Colon (tissue), 2 donors: ENCODE data around the gene ARID5B.
"Not testable (repeated sequence)": the region's sequence is repeated elsewhere in the genome, so short reads cannot be mapped to it uniquely, and the experiment has no call there.

Experiments used
- FAIRE-seq: peaks from 2 replicates; lab custom pipeline; 2012; peaks lifted over from hg19 to GRCh38; lab: Jason Lieb, UNC
- donor health status: control.
- donor health status: control.

The ARID5B gene, protein sequence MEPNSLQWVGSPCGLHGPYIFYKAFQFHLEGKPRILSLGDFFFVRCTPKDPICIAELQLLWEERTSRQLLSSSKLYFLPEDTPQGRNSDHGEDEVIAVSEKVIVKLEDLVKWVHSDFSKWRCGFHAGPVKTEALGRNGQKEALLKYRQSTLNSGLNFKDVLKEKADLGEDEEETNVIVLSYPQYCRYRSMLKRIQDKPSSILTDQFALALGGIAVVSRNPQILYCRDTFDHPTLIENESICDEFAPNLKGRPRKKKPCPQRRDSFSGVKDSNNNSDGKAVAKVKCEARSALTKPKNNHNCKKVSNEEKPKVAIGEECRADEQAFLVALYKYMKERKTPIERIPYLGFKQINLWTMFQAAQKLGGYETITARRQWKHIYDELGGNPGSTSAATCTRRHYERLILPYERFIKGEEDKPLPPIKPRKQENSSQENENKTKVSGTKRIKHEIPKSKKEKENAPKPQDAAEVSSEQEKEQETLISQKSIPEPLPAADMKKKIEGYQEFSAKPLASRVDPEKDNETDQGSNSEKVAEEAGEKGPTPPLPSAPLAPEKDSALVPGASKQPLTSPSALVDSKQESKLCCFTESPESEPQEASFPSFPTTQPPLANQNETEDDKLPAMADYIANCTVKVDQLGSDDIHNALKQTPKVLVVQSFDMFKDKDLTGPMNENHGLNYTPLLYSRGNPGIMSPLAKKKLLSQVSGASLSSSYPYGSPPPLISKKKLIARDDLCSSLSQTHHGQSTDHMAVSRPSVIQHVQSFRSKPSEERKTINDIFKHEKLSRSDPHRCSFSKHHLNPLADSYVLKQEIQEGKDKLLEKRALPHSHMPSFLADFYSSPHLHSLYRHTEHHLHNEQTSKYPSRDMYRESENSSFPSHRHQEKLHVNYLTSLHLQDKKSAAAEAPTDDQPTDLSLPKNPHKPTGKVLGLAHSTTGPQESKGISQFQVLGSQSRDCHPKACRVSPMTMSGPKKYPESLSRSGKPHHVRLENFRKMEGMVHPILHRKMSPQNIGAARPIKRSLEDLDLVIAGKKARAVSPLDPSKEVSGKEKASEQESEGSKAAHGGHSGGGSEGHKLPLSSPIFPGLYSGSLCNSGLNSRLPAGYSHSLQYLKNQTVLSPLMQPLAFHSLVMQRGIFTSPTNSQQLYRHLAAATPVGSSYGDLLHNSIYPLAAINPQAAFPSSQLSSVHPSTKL

GRCh38 chr10:61900829-61901792 lies at the start of gene ARID5B:
Gene ARID5B, plus strand, starts transcription at chr10:61901699. Its CDS starts 11 bp downstream, at chr10:61901710.
- FAIRE-seq, result no peak

DNA sequence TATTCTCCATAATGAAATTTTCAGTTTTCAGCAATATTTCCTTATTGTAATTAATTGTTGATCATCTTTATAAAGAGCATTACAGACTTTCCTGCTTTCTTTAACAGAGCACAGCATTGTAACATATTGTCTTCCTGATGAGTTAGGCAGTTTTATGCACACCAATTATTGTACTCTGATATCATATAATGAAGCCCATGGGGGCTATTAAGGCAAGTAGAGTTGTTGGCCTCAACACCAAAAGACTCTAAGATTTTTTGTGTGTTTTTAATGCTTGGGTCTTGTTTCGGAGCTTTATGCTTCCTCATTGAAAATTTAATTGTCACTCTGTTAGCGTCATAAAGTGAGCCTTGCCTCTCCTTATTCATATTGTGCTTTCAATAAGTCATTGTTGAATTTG lies 49.2 kb upstream of the ARID5B start:
- FAIRE-seq, result no peak

DNA sequence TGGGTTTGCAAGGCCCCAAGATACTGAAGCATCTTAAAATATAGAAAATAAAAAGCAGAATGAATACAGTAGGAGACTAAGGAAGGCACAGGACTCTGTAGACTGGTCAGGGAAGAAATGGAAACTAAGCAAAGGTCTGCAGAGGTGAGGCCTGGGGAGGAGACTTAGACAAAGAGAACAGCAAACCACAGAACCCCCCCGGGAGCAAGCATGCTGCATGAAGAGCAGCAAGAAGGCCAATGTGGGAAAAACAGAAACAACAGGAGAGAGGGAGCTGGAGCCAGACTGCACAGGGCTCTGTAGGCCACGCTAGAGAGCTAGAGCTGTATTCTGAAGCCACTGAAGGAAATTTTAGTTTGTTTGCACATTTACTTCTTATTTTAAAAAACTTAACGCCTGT lies 45.7 kb upstream of the ARID5B start:
- no peak for FAIRE-seq

GRCh38 chr10:61857746-61858145 lies 43.8 kb upstream of the ARID5B start:
- no peak for FAIRE-seq

GRCh38 chr10:61859786-61860185 lies 41.7 kb upstream of the ARID5B start:
- FAIRE-seq, result no peak

DNA sequence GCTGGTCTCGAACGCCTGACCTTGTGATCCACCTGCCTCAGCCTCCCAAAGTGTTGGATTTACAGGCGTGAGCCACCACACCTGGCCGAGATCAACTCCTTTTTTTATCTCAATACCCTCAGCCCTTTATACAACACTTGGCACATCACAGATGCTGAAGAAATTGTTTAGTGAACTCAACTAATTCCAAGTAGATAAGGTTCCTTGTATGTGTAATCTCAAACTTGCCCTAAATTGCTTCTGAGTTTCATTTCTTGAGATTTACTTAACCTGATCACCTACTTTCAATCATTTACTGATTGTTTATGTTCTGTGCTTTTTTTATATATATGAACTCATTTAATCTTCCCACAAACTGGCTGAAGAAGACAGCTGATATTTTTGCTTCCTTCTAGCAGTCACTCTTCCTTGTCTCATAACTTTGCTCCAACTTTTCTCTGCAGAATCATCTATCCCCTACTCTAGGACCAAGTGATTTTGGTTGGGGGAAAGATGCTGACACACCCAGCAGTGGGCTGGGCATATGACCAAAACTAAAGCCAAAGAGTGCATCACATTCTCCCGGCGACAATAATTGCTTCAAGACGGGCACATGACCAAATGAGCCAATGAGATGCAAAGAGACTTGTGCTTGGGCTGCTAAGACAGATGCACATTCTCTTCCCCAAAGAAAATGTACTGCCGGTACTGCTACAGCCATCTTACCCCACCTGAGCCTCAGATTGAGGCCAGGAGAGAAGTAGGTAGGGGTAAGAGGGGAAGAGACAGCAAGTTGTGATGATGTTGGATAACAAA lies 40.3 kb upstream of the ARID5B start:
- FAIRE-seq, result no peak

DNA sequence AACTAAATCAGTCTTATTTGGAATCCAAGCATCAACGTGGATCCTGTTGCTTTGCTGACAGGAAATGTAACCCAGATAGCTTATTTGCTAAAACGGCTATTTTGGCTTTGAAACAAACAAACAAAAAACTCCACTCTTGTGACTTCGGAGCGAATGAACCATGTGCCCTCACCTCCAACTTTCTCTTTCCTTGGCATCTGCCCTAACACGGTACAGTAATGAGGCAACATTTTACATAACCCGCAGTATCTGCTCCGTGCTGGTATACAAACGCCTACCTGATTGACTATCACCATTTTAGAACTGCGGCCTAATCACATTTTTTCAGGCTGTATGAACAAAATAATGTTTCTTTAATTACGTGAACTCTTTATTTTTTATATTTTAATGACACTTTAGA lies 37.5 kb upstream of the ARID5B start:
- no peak for FAIRE-seq

DNA sequence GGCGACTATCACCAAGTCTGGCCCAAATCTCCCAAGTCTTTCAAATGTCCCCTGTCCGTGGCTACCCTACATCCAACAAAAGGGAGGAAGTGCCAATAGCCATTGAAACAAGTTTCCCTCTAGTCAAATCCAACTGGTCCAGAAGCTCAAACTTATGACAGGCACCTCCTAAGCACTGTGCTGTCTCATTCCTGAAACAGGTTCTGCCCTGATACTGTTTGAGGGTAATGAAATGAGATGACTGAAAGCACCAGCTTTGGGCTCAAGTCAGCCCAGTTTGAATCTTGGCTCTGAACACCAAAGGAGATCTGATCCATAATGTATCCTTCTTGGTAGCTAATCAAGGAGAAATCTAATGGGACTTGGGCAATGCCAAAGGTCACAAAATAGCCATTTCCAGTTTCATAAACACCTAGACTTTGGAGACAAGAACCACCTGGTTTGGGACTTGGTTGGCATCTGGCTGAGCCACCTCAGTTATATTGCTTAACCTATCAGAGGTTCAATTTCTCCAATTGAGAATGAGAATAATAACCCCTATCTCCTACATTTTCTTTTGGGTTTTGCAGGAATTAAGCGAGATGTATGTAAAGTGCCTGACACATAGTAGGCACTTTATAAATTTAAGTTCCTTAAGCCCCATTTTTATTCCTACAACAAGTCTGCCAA lies 34.7 kb upstream of the ARID5B start:
- FAIRE-seq, result no peak

DNA sequence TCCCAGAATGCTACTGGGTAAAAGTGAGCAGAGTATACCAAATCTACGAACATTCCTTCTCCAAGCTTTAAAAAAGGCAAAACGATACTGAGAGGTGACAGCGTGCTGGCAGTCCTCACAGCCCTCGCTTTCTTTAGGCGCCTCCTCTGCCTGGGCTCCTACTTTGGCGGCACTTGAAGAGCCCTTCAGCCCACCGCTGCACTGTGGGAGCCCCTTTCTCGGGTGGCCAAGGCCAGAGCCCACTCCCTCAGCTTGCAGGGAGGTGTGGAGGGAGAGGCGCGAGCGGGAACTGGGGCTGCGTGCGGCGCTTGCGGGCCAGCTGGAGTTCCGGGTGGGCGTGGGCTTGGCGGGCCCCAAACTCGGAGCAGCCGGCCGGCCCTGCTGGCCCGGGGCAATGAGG lies 34.1 kb upstream of the ARID5B start:
- not testable (repeated sequence) for FAIRE-seq

DNA sequence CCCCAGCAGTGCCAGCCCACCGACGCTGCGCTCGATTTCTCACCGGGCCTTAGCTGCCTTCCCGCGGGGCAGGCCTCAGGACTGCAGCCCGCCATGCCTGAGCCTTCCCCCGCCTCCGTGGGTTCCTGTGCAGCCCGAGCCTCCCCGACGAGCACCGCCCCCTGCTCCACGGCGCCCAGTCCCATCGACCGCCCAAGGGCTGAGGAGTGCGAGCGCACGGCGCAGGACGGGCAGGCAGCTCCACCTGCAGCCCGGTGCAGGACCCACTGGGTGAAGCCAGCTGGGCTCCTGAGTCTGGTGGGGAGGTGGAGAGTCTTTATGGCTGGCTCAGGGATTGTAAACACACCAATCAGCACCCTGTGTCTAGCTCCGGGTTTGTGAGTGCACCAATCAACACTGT lies 33.7 kb upstream of the ARID5B start:
- not testable (repeated sequence) for FAIRE-seq

DNA sequence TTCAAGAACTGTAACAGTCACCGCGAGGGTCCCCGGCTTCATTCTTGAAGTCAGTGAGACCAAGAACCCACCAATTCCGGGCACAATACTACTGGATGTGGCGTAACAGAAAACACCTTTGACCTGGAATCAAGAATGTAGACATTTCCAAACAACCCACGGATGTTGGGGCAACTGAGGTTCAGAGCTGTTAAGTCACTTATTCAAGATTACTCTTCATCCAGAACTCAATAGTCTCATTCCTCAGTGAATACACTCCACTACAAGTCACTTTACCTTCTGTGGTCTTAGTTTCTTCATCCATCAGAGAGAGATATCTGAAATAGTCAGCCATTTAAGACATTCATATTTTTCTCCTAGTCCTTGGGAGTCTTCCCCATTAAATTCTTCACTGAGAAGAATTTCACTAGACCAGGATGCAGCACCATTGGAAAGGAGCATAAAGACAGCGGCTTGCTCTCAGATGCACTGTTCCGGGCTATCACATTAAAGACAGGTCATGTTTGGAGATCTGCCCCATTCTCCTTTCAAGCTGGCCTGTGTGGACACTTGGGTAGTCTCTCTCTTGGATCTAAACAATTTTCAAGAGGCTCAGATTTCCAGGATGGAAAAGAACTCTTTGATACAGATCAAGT lies 32.3 kb upstream of the ARID5B start:
- no peak for FAIRE-seq

DNA sequence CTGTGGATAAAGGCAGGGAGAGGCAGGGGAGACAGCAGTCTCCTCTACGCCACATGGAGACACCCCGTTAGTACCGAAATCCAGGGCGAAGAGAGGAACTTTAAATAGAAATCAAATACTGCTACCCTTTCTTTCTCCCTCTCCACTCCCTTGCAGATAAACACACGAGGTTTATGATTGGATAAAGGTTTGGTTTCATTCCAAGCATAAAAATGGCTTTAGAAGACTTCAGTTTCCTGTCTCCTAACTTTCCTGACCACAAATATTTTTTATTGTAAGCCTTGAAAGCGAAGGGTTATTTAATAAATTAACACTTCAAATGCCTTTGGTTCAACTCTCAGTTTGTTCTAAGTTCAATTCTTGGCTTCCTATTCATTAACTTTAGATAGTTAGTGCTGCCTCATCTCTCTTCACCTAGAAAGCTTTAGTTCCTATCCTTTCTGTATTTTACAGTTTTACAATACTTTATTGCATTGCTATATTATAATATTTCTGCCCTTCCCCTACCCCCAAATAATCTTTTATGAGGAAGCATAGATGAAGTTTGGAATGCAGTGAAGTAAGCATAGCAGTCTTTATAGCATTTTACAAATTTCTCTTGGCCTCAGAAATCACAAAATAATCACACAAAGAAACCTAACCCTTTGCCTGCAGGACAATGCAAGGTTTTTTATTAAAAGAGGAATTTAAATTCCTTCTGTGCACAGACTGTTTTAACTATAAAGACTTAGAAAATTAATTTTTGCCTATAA lies 31.5 kb upstream of the ARID5B start:
- FAIRE-seq, result no peak

DNA sequence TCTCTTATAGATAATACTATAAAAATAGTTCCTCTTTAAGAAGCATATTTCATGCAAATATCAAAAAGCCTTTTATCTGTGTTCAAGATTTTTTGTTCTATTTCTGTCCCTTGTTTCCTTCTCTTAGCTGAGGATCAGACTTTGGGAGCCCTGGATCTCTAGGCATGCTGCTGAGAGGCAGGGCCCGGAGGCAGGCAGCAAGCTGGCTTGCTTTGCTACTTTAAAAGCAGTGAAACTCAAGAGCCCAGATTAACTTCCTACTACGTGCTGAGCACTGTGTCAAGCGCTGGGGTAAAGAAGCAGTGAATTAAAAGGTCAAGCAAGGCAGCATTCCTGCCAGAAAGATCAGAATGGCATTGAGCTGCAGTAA lies 31.0 kb upstream of the ARID5B start:
- no peak for FAIRE-seq

DNA sequence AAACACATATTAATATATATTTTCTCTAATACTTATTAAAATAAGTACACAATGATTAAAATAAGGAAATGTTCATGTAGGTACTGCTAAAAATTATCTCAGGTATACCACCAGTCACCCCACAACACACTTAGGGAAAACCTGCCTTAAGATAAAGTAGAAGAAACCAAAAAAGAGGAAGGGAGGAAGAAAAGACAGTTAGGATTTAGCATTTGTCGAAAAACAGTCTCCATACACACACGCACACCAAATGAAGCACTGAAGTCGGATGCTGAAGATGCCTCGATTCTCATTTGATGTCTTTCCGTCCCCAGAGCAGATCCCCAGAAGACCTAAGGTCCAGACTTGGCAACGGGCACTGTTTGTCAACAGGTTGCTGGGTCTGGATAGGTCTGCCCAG lies 30.0 kb upstream of the ARID5B start:
- no peak for FAIRE-seq

DNA sequence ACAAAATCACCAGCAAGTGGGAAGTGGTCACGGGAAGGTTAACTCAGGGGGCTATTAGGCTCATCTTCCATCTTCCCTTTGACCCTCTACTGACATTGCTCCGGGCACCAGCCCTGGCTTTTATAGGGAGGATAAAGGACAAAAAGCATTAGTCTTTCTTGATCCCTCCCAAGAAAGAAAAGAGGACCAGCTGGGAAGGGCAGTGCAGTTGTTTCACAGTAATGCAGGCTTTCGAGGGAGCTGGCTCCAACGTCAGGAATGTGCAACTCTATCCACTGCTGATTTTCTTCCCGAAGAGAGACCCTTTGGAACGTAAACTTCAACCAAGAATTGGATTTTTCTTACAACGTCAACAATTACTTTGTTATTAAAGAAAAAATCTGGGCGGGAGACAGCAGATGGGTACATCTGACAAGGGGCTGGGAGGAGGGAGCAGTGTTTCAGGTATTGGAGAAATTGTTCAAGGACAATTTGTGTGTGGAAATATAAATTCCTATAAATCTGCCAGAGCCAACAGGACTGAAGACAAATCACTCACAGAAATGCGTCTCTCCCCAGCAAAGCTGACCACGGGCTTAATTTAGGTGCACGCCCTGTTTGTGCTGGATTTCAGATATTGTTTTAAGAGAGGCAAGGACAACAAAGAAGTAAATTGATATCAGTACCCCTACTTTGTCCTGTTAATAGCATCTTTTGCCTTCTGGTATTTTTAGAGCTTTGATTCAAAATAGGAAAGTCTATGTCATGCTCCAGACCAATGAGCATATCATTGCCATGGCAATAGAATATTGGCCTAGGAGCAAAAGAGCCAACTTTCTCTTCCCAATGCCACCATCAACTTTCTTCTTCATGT lies 23.4 kb upstream of the ARID5B start:
- no peak for FAIRE-seq

- FAIRE-seq, result no peak
Measured at GRCh38 chr10:61878740-61879068, 22.8 kb upstream of the ARID5B start.

DNA sequence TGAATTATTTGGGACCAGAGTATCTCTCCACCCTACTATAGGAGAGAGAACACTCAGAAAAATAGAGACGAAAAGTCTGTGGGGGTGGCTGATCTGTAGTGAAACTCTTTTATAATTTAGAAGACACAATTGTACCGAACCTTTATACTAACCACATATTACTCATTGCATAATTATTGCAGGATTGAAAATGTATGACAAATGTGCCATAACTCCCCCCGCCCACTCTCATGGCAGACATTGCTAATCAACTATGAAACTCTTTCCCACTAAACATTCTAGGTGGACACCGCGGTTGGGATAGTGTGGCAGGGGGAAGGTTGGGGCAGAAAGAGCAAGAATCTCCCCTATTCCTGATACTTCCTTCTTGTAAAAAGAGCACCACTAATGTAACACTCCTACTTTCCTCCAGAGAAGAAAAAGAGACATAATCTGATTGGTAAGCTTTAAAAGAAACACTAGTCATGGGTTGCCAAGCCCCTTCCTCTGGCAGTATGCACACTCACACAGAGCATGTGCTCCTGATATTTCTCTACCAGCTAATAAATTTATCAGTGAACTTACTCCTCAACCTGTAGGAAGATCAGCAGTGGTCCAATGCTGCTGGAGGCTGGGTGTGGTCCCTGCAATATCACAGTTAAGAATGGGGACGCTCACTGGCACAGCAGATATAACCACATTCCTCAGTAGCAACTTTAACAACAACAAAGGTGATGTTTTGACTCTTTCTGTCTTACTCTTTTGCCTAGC lies 18.7 kb upstream of the ARID5B start:
- no peak for FAIRE-seq
